HepG2 (cell line): Measurements from ENCODE around the gene LARP1. TPM values are rescaled to one million over a fixed set of nuclear protein-coding genes. Genes with fewer than 3 reads are reported as not detected.

Source experiments
- ATAC-seq: fragments of 200-7000 bp; cut with Tn5 transposase; 3 replicates; pipeline ENCODE4 v1.9.1; 2020; ENCODE audit warnings: mild to moderate bottlenecking, moderate library complexity
- BruUV-seq: library from RNA; stranded (reverse); fragments of 400-500 nt; replicated peaks from 2 replicates; lab custom pipeline; 2021; lab: Mats Ljungman, UMichigan
- CTCF ChIA-PET: fragments of 300-600 bp; formaldehyde crosslinking; extraction: SDS; loops from one replicate; lab custom pipeline; 2021; ENCODE audit warnings: low total read pairs, inconsistent platforms, low intra/inter-chr PET ratio; lab: Yijun Ruan, JAX
- POLR2A ChIA-PET: fragments of 350-600 bp; sonication (Branson Sonifier 250); formaldehyde crosslinking; loops from one replicate; lab custom pipeline; 2020; ENCODE audit warnings: antibody characterized with exemption, inconsistent platforms; lab: Yijun Ruan, JAX
- DNase-seq: peaks from one replicate; pipeline ENCODE4 v3.0.0-alpha.2; 2015; ENCODE audit warnings: low spot score
- FAIRE-seq: peaks from 3 replicates; lab custom pipeline; 2011; peaks lifted over from hg19 to GRCh38; lab: Jason Lieb, UNC
- H2AFZ ChIP-seq: one replicate; pipeline ENCODE4 v1.6.1; 2011; ENCODE audit warnings: low read length, inconsistent platforms
- H3K27ac ChIP-seq: fragments of 300-600 bp; 3 replicates; pipeline ENCODE4 v1.8.0; 2011; ENCODE audit warnings: mixed run types, mild to moderate bottlenecking, mixed read lengths, low read length, inconsistent platforms; ENCODE audit not compliant: insufficient read depth; ENCODE audit errors: extremely low read length
- H3K27me3 ChIP-seq, 2 experiments: fragments of 200-600 bp in 1 of 2; 2 replicates in 1 of 2; 3 replicates in 1 of 2; pipeline versions ENCODE4 v1.6.0 to v1.8.0; 2011; ENCODE audit warnings: low read length in 2 of 2, mild to moderate bottlenecking in 2 of 2, moderate library complexity in 2 of 2, inconsistent platforms in 1 of 2; ENCODE audit not compliant: insufficient read depth in 2 of 2, control insufficient read depth in 1 of 2
- H3K36me3 ChIP-seq, 2 experiments: fragments of 200-600 bp in 1 of 2; replicated peaks in 1 of 2; 2 replicates in 1 of 2; 3 replicates in 1 of 2; pipeline versions ENCODE4 v1.5.1 to v1.8.0; 2011; ENCODE audit warnings: low read length in 2 of 2, inconsistent platforms in 1 of 2; ENCODE audit not compliant: insufficient read depth in 2 of 2, control insufficient read depth in 1 of 2
- H3K4me1 ChIP-seq: 2 replicates; pipeline ENCODE4 v1.5.1; 2012; ENCODE audit warnings: low read length, inconsistent platforms; ENCODE audit not compliant: insufficient read depth
- H3K4me2 ChIP-seq: 2 replicates; pipeline ENCODE4 v1.6.0; 2011; ENCODE audit warnings: low read depth, low read length, inconsistent platforms
- H3K4me3 ChIP-seq, 3 experiments: fragments of 200-600 bp in 1 of 3; sonication (generic), shearing (Covaris generic) in 1 of 3; replicated peaks in 1 of 3; 2 replicates each; pipeline ENCODE4 v1.5.1; 2011 to 2016; ENCODE audit warnings: low read length in 3 of 3, inconsistent platforms in 2 of 3, low read depth in 2 of 3, mild to moderate bottlenecking in 2 of 3, control low read depth in 1 of 3, mixed read lengths in 1 of 3; ENCODE audit not compliant: insufficient read depth in 1 of 3
- H3K79me2 ChIP-seq: one replicate; pipeline ENCODE4 v1.6.1; 2011; ENCODE audit warnings: low read length, inconsistent platforms; ENCODE audit not compliant: insufficient read depth
- H3K9ac ChIP-seq: 2 replicates; pipeline ENCODE4 v1.6.0; 2011; ENCODE audit warnings: mild to moderate bottlenecking, low read depth, low read length, inconsistent platforms; ENCODE audit not compliant: insufficient read depth
- H3K9me3 ChIP-seq: 2 replicates; pipeline ENCODE4 v1.5.1; 2012; ENCODE audit warnings: mild to moderate bottlenecking, low read length
- H4K20me1 ChIP-seq: 2 replicates; pipeline ENCODE4 v1.6.0; 2011; ENCODE audit warnings: inconsistent platforms, mild to moderate bottlenecking, low read length, moderate library complexity; ENCODE audit not compliant: insufficient read depth
- E2F2 ChIP-seq: sonication (generic); formaldehyde crosslinking; IDR thresholded peaks from 2 replicates; pipeline ENCODE4 v1.4.0; 2020; ENCODE audit warnings: missing genetic modification reagents, borderline replicate concordance
- HHEX ChIP-seq: IDR thresholded peaks from 2 replicates; pipeline ENCODE4 v1.6.1; 2016; ENCODE audit warnings: control low read depth
- KDM1A ChIP-seq: IDR thresholded peaks from 2 replicates; pipeline ENCODE4 v1.6.1; 2016; ENCODE audit warnings: missing compliant biosample characterization
- NBN ChIP-seq: fragments of 450-650 bp; conservative IDR thresholded peaks from 2 replicates; pipeline ENCODE4 v1.6.1; 2017
- RAD21 ChIP-seq: fragments of 450-650 bp; formaldehyde crosslinking; IDR thresholded peaks from 2 replicates; pipeline ENCODE4 v1.5.0; 2020; ENCODE audit warnings: mild to moderate bottlenecking
- RBAK ChIP-seq: sonication (generic); formaldehyde crosslinking; IDR thresholded peaks from 2 replicates; pipeline ENCODE4 v1.5.1; 2020; ENCODE audit warnings: mild to moderate bottlenecking, missing genetic modification reagents
- SIN3A ChIP-seq: IDR thresholded peaks from 2 replicates; pipeline ENCODE4 v1.6.1; 2011; ENCODE audit warnings: low read depth, mild to moderate bottlenecking, control low read depth, low read length, borderline replicate concordance
- TARDBP ChIP-seq: sonication (generic); formaldehyde crosslinking; IDR thresholded peaks from 2 replicates; pipeline ENCODE4 v1.8.0; 2022; ENCODE audit warnings: mild to moderate bottlenecking, missing genetic modification reagents
- TGIF2 ChIP-seq: IDR thresholded peaks from 2 replicates; pipeline ENCODE4 v1.6.1; 2016; ENCODE audit warnings: control low read depth, missing compliant biosample characterization
- ZNF703 ChIP-seq: sonication (generic); formaldehyde crosslinking; IDR thresholded peaks from 2 replicates; pipeline ENCODE4 v1.5.1; 2020; ENCODE audit warnings: missing genetic modification reagents, mild to moderate bottlenecking, moderate library complexity, borderline replicate concordance
- ZNF704 ChIP-seq: sonication (generic); formaldehyde crosslinking; IDR thresholded peaks from 2 replicates; pipeline ENCODE4 v1.8.1; 2023; ENCODE audit warnings: mild to moderate bottlenecking, inconsistent platforms, moderate library complexity, missing genetic modification reagents, borderline replicate concordance
- ZNF816 ChIP-seq: sonication (generic); formaldehyde crosslinking; IDR thresholded peaks from 2 replicates; pipeline ENCODE4 v1.8.0; 2022; ENCODE audit warnings: missing genetic modification reagents, mild to moderate bottlenecking, borderline replicate concordance
- ZNF841 ChIP-seq: sonication (generic); formaldehyde crosslinking; IDR thresholded peaks from 2 replicates; pipeline ENCODE4 v1.8.1; 2023; ENCODE audit warnings: missing genetic modification reagents, borderline replicate concordance
- WGBS: methylation state at CpG from one replicate; pipeline ENCODE4 v1.1.6; 2017; ENCODE audit warnings: low lambda C conversion rate; 5-methylcytosine and 5-hydroxymethylcytosine counted together
- in situ Hi-C: cut with HindIII; loops from 2 replicates; pipeline ENCODE4 v1.10.0; 2017; ENCODE audit warnings: low pct_unique_long_range_greater_than_20kb; ENCODE audit not compliant: extremely low pct_ligation_motif_present
- intact Hi-C: fragments of 100-400 bp; cut with micrococcal nuclease; formaldehyde crosslinking; loops from one replicate; pipeline ENCODE4 v1.10.0; 2022; ENCODE audit not compliant: unreplicated experiment
- polyA plus RNA-seq, 8 experiments: library from polyadenylated mRNA; depleted of rRNA in 3 of 8; stranded (reverse) in 7 of 8; unstranded in 1 of 8; fragments of >200 nt; fragmentation: Illumina TruSeq in 4 of 8; extraction: Trizol in 4 of 8; gene quantifications; 2 replicates each; pipeline versions ENCODE4 v1.2.1 to v1.2.3, GENCODE V29; 2011 to 2016; ENCODE audit warnings: low read depth in 4 of 8, missing spikeins in 1 of 8, mixed read lengths in 1 of 8; ENCODE audit not compliant: insufficient read depth in 1 of 8
- total RNA-seq, 5 experiments: library from RNA; depleted of rRNA; stranded (reverse); fragments of >200 nt; fragmentation: Illumina TruSeq; extraction: Trizol; gene quantifications; 2 replicates each; pipeline ENCODE4 v1.2.3, GENCODE V29; 2016; ENCODE audit warnings: low read depth in 1 of 5

The LARP1 gene
- total and polyA plus RNA-seq, 2 of the 13 experiments (the other 11 are each of a cell fraction or from before 2014, with no cell fraction given) = 45.2 to 61.4 TPM

GRCh38 chr5:154797762-154798161 is 42.6 kb downstream of the LARP1 start:
- FAIRE-seq (no peak), ATAC-seq (no peak), DNase-seq (no peak)
- BruUV-seq = no TSS peak
- Histone ChIP-seq H3K9ac (no peak overlapping the region), H3K4me3 (no peak overlapping the region), H3K9me3 (no peaks in the 10 kb centered on the region), H3K4me1 (peaks cover 22% of the 10 kb centered on the region), H3K4me2 (no peak overlapping the region), H3K27me3 (no peaks in the 10 kb centered on the region), H3K27ac (no peak overlapping the region), H4K20me1 (peaks cover 30% of the 10 kb centered on the region), H3K36me3 (peaks cover 34 to 83% of the 10 kb centered on the region in 2 experiments), H3K79me2 (peaks cover 20% of the 10 kb centered on the region), H2AFZ (no peak overlapping the region)
- in situ Hi-C loops = no loop called here
- intact Hi-C loops = no loop called here
- 94% methylated on average over 4 of the region's 4 CpGs for WGBS
- ChIA-PET CTCF (no interaction called here), POLR2A (no interaction called here)
- TF ChIP-seq RAD21 (CRISPR knock-in tag) (no peak), E2F2 (no peak), ZNF841 (CRISPR knock-in tag) (no peak), ZNF703 (CRISPR knock-in tag) (no peak), RBAK (no peak), KDM1A (CRISPR knock-in tag) (no peak), NBN (no peak), ZNF816 (CRISPR knock-in tag) (no peak), TGIF2 (CRISPR knock-in tag) (no peak), TARDBP (no peak), SIN3A (no peak), HHEX (no peak), ZNF704 (no peak)
